Activated CD4-positive, alpha-beta T cell treated with anti-CD3 and anti-CD28 coated beads for 48 hours (primary cell): ENCODE measurements around the gene TRAT1.

Experiments
- DNase-seq: peaks from one replicate; pipeline ENCODE4 v3.0.0-alpha.2; 2020

The TRAT1 gene

DNA sequence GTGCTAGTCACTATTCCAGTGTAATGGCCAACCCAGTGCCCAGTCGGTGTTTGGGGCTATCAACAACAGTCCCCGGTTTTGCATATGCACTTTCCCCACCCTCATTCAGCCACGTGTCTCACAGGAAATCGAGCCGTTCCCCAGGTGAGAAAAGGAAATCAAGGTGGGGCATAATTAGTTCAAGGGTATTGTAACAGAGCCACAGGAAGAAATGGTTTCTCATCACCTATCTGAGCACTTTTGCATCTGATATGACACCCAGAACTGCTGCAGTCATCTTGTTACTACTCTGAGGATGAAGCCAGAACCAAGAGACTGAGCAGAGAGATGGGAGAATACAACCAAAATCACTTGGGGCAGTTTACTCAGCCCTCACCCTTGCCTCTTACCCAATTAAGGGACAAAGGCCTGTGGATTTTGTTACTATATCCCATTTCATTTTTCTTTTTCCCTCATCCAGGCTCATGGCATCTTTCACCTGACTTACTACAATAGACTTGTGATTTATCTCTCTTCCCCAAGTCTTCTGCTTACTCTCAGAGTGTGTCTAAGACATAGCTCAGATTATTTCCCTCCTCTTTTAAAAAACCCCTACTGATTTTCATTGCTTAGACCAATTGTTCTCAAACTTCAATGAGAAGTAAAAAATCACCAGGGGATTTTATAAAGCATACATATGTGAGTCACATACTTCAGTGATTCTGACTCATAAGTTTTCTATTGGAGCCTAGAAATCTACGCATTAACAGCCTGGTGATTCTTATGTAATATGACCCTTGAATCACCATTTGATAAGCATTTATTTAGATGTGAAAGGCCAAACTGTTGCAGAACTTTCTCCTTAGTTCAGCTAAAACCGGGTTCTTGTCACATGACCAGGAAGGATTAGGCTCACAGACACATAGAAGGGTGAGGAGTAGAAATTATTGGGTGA lies 40.5 kb downstream of the TRAT1 start:
- peak; percentile 36 for DNase-seq

- no peak for DNase-seq
Measured at GRCh38 chr3:108863799-108864135, 41.2 kb downstream of the TRAT1 start.

GRCh38 chr3:108877901-108878300 lies 55.3 kb downstream of the TRAT1 start:
- DNase-seq: no peak

- no peak for DNase-seq
Measured at GRCh38 chr3:108879915-108880314, 57.3 kb downstream of the TRAT1 start.

DNA sequence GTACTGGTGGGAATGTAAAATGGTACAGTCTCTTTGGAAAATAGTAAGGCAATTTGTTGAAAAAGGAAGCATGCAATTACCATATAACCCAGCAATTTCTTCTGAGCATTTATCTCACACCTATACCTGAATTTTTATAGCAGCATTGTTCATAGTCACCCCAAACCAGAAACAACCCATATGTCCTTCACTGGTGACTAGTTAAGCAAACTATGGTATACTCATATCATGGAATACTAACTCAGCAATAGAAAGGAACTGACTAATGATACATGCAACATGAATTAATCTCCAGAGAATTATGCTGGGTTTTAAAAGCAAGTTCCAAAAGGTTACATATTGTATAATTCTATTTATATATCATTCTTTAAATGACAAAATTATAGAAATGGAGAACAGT lies 60.2 kb downstream of the TRAT1 start:
- no peak for DNase-seq

GRCh38 chr3:108883373-108883772 lies 60.8 kb downstream of the TRAT1 start:
- no peak for DNase-seq

- no peak for DNase-seq
Measured at GRCh38 chr3:108887121-108887520, 64.5 kb downstream of the TRAT1 start.

GRCh38 chr3:108887777-108888176 lies 65.2 kb downstream of the TRAT1 start:
- DNase-seq: no peak

- DNase-seq: no peak
Measured at GRCh38 chr3:108891833-108892232, 69.2 kb downstream of the TRAT1 start.

- no peak for DNase-seq
Measured at GRCh38 chr3:108894981-108895380, 72.4 kb downstream of the TRAT1 start.

DNA sequence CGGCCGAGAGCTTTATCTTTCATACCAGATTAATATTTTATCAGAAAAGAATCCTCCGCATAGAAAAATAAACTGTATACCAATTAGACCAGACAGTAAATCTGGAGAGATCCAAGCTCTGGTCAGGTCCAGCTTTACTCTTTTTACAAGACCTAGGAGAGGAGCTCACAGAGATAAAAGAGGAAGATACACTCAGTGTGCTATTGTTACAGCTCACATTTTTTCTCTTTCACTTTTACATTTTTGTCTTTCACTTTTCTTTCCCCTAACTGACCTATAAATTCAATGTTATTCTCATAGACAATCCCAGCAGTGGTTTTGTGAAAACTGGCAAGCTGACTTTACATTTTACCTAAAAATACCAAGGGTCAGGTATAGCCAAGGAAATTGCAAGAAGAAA lies 75.3 kb downstream of the TRAT1 start:
- DNase-seq: no peak

DNA sequence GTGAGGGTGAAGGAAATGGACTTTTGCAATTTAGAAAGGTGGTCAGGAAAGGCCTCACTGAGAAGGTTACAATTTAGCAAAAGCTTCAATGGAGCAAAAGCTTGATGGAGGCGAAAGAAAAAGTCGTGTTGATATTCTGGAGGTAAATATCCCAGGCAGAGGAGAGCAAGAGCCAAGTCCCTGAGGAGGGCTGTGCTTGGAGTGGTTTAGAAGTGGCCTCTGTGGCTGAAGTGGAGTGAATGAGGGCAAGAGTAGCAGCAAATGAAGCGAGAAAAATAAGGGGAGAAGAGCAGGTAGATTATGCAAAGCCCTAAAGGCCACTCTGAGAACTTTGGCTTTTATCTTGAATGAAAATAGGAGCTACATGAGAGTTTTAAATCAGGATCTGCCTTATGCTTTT lies 76.9 kb downstream of the TRAT1 start:
- no peak for DNase-seq
